Stomach (tissue), 9 donors: ENCODE data around the gene PDE3A. TPM values are rescaled to one million over a fixed set of nuclear protein-coding genes. Genes with fewer than 3 reads are reported as not detected.
A peak's percentile ranks its signal among the peaks of the same experiment; 100 is the strongest.

Experiments
- DNase-seq, 2 donors: peaks; one replicate each; pipeline versions ENCODE4 v3.0.0 to v3.0.0-alpha.2; 2013 to 2019
- H3K27ac ChIP-seq, 5 donors: fragments of 200-600 bp in 4 of 5; sonication (generic) in 4 of 5; one replicate each; pipeline ENCODE4 v1.5.1; 2013 to 2019; ENCODE audit warnings: mild to moderate bottlenecking in 1 of 5, moderate library complexity in 1 of 5
- H3K27me3 ChIP-seq, 3 donors: fragments of 200-600 bp; sonication (generic); one replicate each; pipeline ENCODE4 v1.5.1; 2017 to 2019; ENCODE audit warnings: mixed run types in 1 of 3
- H3K36me3 ChIP-seq, 4 donors: fragments of 200-600 bp; sonication (generic); 1 replicate in 3 of 4; 2 replicates in 1 of 4; pipeline ENCODE4 v1.5.1; 2016 to 2019
- H3K4me1 ChIP-seq, 4 donors: fragments of 200-600 bp; sonication (generic); one replicate each; pipeline ENCODE4 v1.5.1; 2016 to 2019
- H3K4me3 ChIP-seq, 4 donors: fragments of 200-600 bp; sonication (generic) in 3 of 4; one replicate each; pipeline ENCODE4 v1.5.1; 2016 to 2019; ENCODE audit warnings: mild to moderate bottlenecking in 1 of 4
- H3K9me3 ChIP-seq, 4 donors: fragments of 200-600 bp; sonication (generic); one replicate each; pipeline ENCODE4 v1.5.1; 2016 to 2019
- CTCF ChIP-seq, 7 experiments: fragments of 450-650 bp in 4 of 7; fragments of 200-600 bp in 3 of 7; sonication (generic) in 3 of 7; IDR thresholded peaks; one replicate each; pipeline ENCODE4 v1.5.1; 2016 to 2019; ENCODE audit warnings: antibody characterized with exemption in 7 of 7, control low read depth in 2 of 7, mild to moderate bottlenecking in 1 of 7
- EP300 ChIP-seq: sonication (generic); formaldehyde crosslinking; IDR thresholded peaks from one replicate; pipeline ENCODE4 v1.6.1; 2017; ENCODE audit warnings: antibody characterized with exemption
- POLR2A ChIP-seq, 4 donors: fragments of 450-650 bp; IDR thresholded peaks; one replicate each; pipeline ENCODE4 v1.6.1; 2016; ENCODE audit warnings: antibody characterized with exemption in 4 of 4, control low read depth in 2 of 4, mild to moderate bottlenecking in 1 of 4, moderate library complexity in 1 of 4
- POLR2AphosphoS5 ChIP-seq, 3 donors: sonication (generic); formaldehyde crosslinking; IDR thresholded peaks; one replicate each; pipeline ENCODE4 v1.6.1; 2016; ENCODE audit warnings: antibody characterized with exemption in 3 of 3
- WGBS, 5 donors: extraction: QIAGEN DNeasy Blood & Tissue Kit in 3 of 5; methylation state at CpG; one replicate each; pipeline versions ENCODE4 v1.1.5 to v1.1.7; 2013 to 2018; 5-methylcytosine and 5-hydroxymethylcytosine counted together
- intact Hi-C: fragments of 100-400 bp; cut with DNase I; formaldehyde crosslinking; loops from one replicate; pipeline ENCODE4 v1.15.1; 2023; ENCODE audit warnings: low total_unique reads
- polyA plus RNA-seq, 3 donors: library from polyadenylated mRNA; stranded (reverse); fragments of 200-250 nt; gene quantifications; one replicate each; pipeline ENCODE4 v1.2.3, GENCODE V29; 2013
- total RNA-seq, 5 donors: library from RNA; depleted of rRNA; stranded (reverse); fragments of >200 nt; gene quantifications; one replicate each; pipeline versions ENCODE4 v1.1.0 to v1.2.3, GENCODE V29; 2014 to 2016
- donor health status: healthy with polysubstance abuse.
- donor health status: Bipolar disorder and iron deficiency.
- donor health status: healthy.

PDE3A gene
- total and polyA plus RNA-seq, 8 donors = 0.19 to 50.9 (median 12.0) TPM

- intact Hi-C loops = no loop called here
- peak overlapping the region in 2 of 5 donors; percentile 17 to 50 for H3K27ac ChIP-seq
- H3K4me1 ChIP-seq = peaks cover 0 to 25% (median 7%) of the 10 kb centered on the region in 4 donors
- 27 to 45% (median 32%) methylated on average over 6 of the region's 6 CpGs for WGBS, 5 donors
- H3K9me3 ChIP-seq = no peaks in the 10 kb centered on the region
- H3K27me3 ChIP-seq = no peaks in the 10 kb centered on the region
- no peaks in the 10 kb centered on the region for H3K36me3 ChIP-seq
- peak in 1 of 2 donors; percentile 24 for DNase-seq
- TF ChIP-seq CTCF (IDR thresholded peaks at IDR 0.05) (no peak), EP300 (no peak), POLR2AphosphoS5 (IDR thresholded peaks at IDR 0.05) (no peak), POLR2A (IDR thresholded peaks at IDR 0.05) (no peak)
- no peak overlapping the region for H3K4me3 ChIP-seq
Measured at GRCh38 chr12:20629414-20630156, 261.2 kb downstream of the PDE3A start.

GRCh38 chr12:20631711-20632110 is 263.4 kb downstream of the PDE3A start:
- H3K4me3 ChIP-seq = no peak overlapping the region
- H3K36me3 ChIP-seq = peaks cover 0 to 10% (median 4%) of the 10 kb centered on the region in 4 donors
- WGBS, 5 donors = 48 to 79% (median 71%) methylated on average over 1 of the region's 1 CpG
- intact Hi-C loops = no loop called here
- TF ChIP-seq POLR2A (IDR thresholded peaks at IDR 0.05) (no peak), EP300 (no peak), CTCF (IDR thresholded peaks at IDR 0.05) (no peak), POLR2AphosphoS5 (IDR thresholded peaks at IDR 0.05) (no peak)
- H3K9me3 ChIP-seq = no peaks in the 10 kb centered on the region
- H3K27ac ChIP-seq = no peak overlapping the region
- no peaks in the 10 kb centered on the region for H3K27me3 ChIP-seq
- no peak for DNase-seq
- H3K4me1 ChIP-seq = peaks cover 0 to 23% (median 7%) of the 10 kb centered on the region in 4 donors

- Histone ChIP-seq H3K27me3 (no peaks in the 10 kb centered on the region), H3K4me1 (no peaks in the 10 kb centered on the region), H3K4me3 (no peak overlapping the region), H3K27ac (no peak overlapping the region), H3K36me3 (peaks cover 0 to 13% (median 0%) of the 10 kb centered on the region in 4 donors), H3K9me3 (no peaks in the 10 kb centered on the region)
- TF ChIP-seq POLR2A (IDR thresholded peaks at IDR 0.05) (no peak), EP300 (no peak), POLR2AphosphoS5 (IDR thresholded peaks at IDR 0.05) (no peak), CTCF (IDR thresholded peaks at IDR 0.05) (no peak)
- 44 to 75% (median 63%) methylated on average over 3 of the region's 3 CpGs for WGBS, 5 donors
- intact Hi-C loops = no loop called here
- no peak for DNase-seq
Measured at GRCh38 chr12:20641106-20641505, 272.8 kb downstream of the PDE3A start.

- Histone ChIP-seq H3K4me3 (no peak overlapping the region), H3K27me3 (no peaks in the 10 kb centered on the region), H3K27ac (no peak overlapping the region), H3K4me1 (no peaks in the 10 kb centered on the region), H3K9me3 (no peaks in the 10 kb centered on the region), H3K36me3 (peaks cover 0 to 5% (median 0%) of the 10 kb centered on the region in 4 donors)
- intact Hi-C loops = no loop called here
- 78 to 92% (median 87%) methylated on average over 2 of the region's 2 CpGs for WGBS, 5 donors
- no peak for TF ChIP-seq CTCF (IDR thresholded peaks at IDR 0.05)
- no peak for TF ChIP-seq POLR2A (IDR thresholded peaks at IDR 0.05)
- no peak for TF ChIP-seq EP300
- TF ChIP-seq POLR2AphosphoS5 (IDR thresholded peaks at IDR 0.05) = no peak
- DNase-seq = no peak
Measured at GRCh38 chr12:20643822-20644221, 275.5 kb downstream of the PDE3A start.
